Stimulated activated CD8-positive, alpha-beta memory T cell treated with anti-CD3 and anti-CD28 coated beads, Interleukin-7, amount 100 ng/mL, for 4 hours (primary cell): ENCODE data around the gene LRRC4C.

Source experiments
- DNase-seq, 2 donors: peaks; one replicate each; pipeline ENCODE4 v3.0.0-alpha.2; 2020; ENCODE audit warnings: low read depth in 2 of 2

Gene LRRC4C

GRCh38 chr11:41254966-41255365 is 204.5 kb downstream of the LRRC4C start:
- DNase-seq = no peak

GRCh38 chr11:41250408-41250935 is 209.0 kb downstream of the LRRC4C start:
- DNase-seq = no peak

- DNase-seq = no peak
Observed at GRCh38 chr11:41247621-41248020, 211.8 kb downstream of the LRRC4C start.

- no peak for DNase-seq
Observed at GRCh38 chr11:41246399-41246745, 213.1 kb downstream of the LRRC4C start.

- DNase-seq = no peak
Observed at GRCh38 chr11:41245704-41246398, 213.6 kb downstream of the LRRC4C start.

- DNase-seq = no peak
Observed at GRCh38 chr11:41245184-41245583, 214.3 kb downstream of the LRRC4C start.

- DNase-seq = no peak
Observed at GRCh38 chr11:41237382-41237781, 222.1 kb downstream of the LRRC4C start.

GRCh38 chr11:41235668-41236067 is 223.8 kb downstream of the LRRC4C start:
- no peak for DNase-seq

- no peak for DNase-seq
Observed at GRCh38 chr11:41225856-41226633, 233.4 kb downstream of the LRRC4C start.

GRCh38 chr11:41222236-41222635 is 237.2 kb downstream of the LRRC4C start:
- DNase-seq = no peak

GRCh38 chr11:41206388-41206787 is 253.1 kb downstream of the LRRC4C start:
- DNase-seq = no peak

GRCh38 chr11:41201156-41201555 is 258.3 kb downstream of the LRRC4C start:
- DNase-seq = no peak

- DNase-seq = no peak
Observed at GRCh38 chr11:41190437-41191082, 268.9 kb downstream of the LRRC4C start.

GRCh38 chr11:41189701-41190436 is 269.6 kb downstream of the LRRC4C start:
- DNase-seq = no peak

GRCh38 chr11:41177791-41178190 is 281.7 kb downstream of the LRRC4C start:
- no peak for DNase-seq

GRCh38 chr11:41175304-41175972 is 284.0 kb downstream of the LRRC4C start:
- DNase-seq = no peak

GRCh38 chr11:41146326-41146725 is 313.1 kb downstream of the LRRC4C start:
- DNase-seq = no peak

GRCh38 chr11:41145420-41145819 is 314.0 kb downstream of the LRRC4C start:
- DNase-seq = no peak

GRCh38 chr11:41134971-41135370 is 324.5 kb downstream of the LRRC4C start:
- DNase-seq = no peak

- no peak for DNase-seq
Observed at GRCh38 chr11:41133023-41133422, 326.4 kb downstream of the LRRC4C start.

- no peak for DNase-seq
Observed at GRCh38 chr11:41121600-41121999, 337.9 kb downstream of the LRRC4C start.
